ENCODE data around the gene ATXN1L.
"Not testable (repeated sequence)": the region's sequence is repeated elsewhere in the genome, so short reads cannot be mapped to it uniquely, and the experiment has no call there.

Gene ATXN1L

DNA sequence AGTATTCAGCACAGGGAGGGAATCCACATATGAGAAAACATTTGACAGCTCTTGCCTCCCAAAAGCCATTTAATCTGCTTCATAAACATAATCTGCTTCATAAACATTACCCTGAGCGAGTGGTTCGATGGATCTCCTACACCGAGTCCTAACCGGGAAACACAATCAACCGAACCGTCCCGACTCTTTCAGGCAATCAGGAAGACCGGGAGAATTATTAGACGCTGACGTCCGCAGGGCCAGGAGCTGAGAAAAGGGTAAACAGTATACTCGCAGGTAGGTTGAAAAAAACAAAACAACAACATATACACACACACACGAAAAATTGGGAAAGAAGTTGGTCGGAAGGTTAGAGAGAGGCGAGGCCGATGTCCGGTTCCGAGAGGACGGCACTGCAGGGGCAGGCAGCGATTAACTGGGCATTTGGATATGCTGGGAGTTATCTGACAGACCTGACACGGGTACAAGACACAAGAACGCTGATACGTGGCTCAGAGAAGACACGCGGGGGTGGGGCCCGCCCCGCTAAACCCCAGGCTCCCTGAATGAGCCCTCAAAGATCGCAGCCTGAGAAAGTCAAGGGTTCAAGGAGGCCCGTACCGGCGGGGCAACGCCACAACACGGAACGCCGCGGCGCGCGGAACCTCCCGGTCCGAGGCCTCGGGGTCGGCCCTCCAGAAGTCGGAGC is 37.7 kb upstream of the ATXN1L start:
- Histone ChIP-seq H3K23ac (ENCODE audit: low read depth, low read length, poor library complexity) (peak overlapping the region; percentile 69), H3K4me2 (ENCODE audit: insufficient read depth, low read length, poor library complexity, severe bottlenecking) (peak overlapping the region; percentile 74), H2BK15ac (ENCODE audit: low read length) (peak overlapping the region; percentile 35), H3K36me3 (replicated peaks in 1 of 2; ENCODE audit: control insufficient read depth in 2 of 2, insufficient read depth in 2 of 2, low read length in 2 of 2) (peaks cover 2 to 34% of the 10 kb centered on the region in 2 donors), H2BK120ac (ENCODE audit: low read depth, low read length) (no peak overlapping the region), H2BK12ac (ENCODE audit: low read length) (no peak overlapping the region), H3K79me1 (ENCODE audit: low read depth, low read length) (peaks cover 5% of the 10 kb centered on the region), H3K9ac (ENCODE audit: low read depth, low read length, poor library complexity) (peak overlapping the region; percentile 91), H3K9me3 (replicated peaks in 1 of 2; ENCODE audit: control insufficient read depth in 2 of 2, insufficient read depth in 1 of 2, low read depth in 1 of 2, low read length in 2 of 2) (no peaks in the 10 kb centered on the region), H2BK5ac (ENCODE audit: low read length) (peak overlapping the region; percentile 40), H2AFZ (ENCODE audit: low read length) (peak overlapping the region; percentile 80), H3K4me1 (ENCODE audit: control insufficient read depth in 2 of 2, insufficient read depth in 1 of 2, low read depth in 1 of 2, low read length in 2 of 2) (peaks cover 0 to 5% of the 10 kb centered on the region in 2 donors), H4K8ac (ENCODE audit: low read depth, low read length) (no peak overlapping the region), H3K27ac (replicated peaks; ENCODE audit: low read length) (peak overlapping the region; percentile 79), H3K27me3 (ENCODE audit: control insufficient read depth in 3 of 3, insufficient read depth in 3 of 3, low read depth in 1 of 3, low read length in 3 of 3) (no peaks in the 10 kb centered on the region), H3K18ac (ENCODE audit: low read length) (peak overlapping the region; percentile 94), H3K4me3 (ENCODE audit: low read length in 2 of 2) (peak overlapping the region; percentile 58 to 97), H3K14ac (ENCODE audit: low read length) (peak overlapping the region; percentile 90), H2AK5ac (ENCODE audit: low read depth, low read length) (peak overlapping the region; percentile 94), H4K91ac (ENCODE audit: low read depth, low read length, poor library complexity) (no peak overlapping the region), H3K4ac (ENCODE audit: low read length) (no peak overlapping the region)
- DNase-seq (ENCODE audit: low spot score), result peak; percentile 5
- no CpG with 5 or more reads among the region's 44 CpGs for WGBS, 2 donors (ENCODE audit: extremely low coverage in 2 of 2, insufficient read length in 2 of 2, insufficient replicate concordance in 1 of 2)

DNA sequence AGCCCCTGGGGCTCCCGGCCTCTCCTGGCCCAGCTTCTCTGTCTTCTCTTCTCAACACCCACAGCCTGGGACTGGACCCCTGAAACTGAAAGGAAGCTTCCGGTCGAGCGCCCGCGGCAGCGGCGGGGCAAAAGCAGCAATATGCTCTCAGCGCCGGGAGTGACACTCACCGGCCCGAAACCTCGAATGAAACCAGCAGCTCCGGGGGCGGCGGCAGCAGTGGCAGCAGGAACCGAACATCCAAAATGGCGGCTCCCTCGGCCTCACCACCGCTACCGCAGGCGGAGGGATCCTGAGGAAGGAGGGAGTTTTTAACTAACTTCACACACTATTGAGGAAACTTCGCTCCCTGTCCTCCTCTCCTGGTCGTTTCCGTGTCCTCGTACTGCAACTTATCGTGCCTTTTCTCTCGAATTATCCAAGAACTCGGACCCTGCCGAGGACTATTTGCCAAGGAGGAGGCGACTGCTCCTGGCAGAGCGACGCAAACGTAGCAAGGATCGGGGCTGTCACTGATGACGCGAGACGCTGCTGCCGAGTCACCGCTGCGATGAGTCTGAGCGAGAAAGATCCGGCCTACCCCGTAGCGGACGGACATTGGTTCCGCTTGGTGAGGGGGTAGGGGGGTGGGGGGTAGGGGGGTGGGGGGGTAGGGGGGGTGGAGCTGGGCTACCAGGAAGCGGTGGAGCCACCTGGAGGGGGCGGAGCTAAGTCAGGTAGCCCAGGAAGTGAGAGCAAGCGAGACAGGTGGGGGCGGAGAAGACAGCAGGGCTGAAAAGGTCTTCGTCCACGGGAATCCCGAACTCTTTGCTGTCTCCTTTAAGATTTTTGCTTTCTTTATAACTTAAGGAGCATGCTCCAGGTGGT is 37.0 kb upstream of the ATXN1L start, which contains the start of gene AP1G1:
TSS of gene AP1G1 (minus strand) at position 242 of the 867 bp plus-strand sequence. CDS start 19,355 bp downstream, outside the sequence.
- WGBS, 2 donors (ENCODE audit: extremely low coverage in 2 of 2, insufficient read length in 2 of 2, insufficient replicate concordance in 1 of 2), result no CpG with 5 or more reads among the region's 54 CpGs
- peak within 1 kb of the TSS; percentile 94 for H2AK5ac ChIP-seq (ENCODE audit: low read depth, low read length)

DNA sequence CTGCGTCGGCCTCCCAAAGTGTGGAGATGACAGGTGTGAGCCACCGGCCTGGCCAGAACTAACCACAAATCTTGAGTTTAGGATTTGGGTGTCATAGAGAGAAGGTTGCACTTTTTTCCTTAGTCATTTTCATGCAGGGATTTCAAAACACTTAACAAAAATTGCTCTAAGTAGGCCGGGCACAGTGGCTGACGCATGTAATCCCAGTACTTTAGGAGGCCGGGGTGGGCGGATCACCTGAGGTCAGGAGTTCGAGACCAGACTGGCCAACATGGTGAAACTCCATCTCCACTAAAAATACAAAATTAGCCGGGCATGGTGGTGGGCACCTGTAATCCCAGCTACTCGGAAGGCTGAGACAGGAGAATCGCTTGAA is 35.6 kb upstream of the ATXN1L start:
- H3K9ac ChIP-seq (ENCODE audit: low read depth, low read length, poor library complexity); H3K23ac ChIP-seq (ENCODE audit: low read depth, low read length, poor library complexity); H2AFZ ChIP-seq (ENCODE audit: low read length); H2BK15ac ChIP-seq (ENCODE audit: low read length); H2BK5ac ChIP-seq (ENCODE audit: low read length); H3K4me3 ChIP-seq (ENCODE audit: low read length in 2 of 2); H2BK12ac ChIP-seq (ENCODE audit: low read length); H2BK120ac ChIP-seq (ENCODE audit: low read depth, low read length); H3K79me1 ChIP-seq (ENCODE audit: low read depth, low read length); DNase-seq (ENCODE audit: low spot score); H3K27me3 ChIP-seq (ENCODE audit: control insufficient read depth in 3 of 3, insufficient read depth in 3 of 3, low read depth in 1 of 3, low read length in 3 of 3); H3K27ac ChIP-seq (replicated peaks; ENCODE audit: low read length); H3K18ac ChIP-seq (ENCODE audit: low read length); H3K4me1 ChIP-seq (ENCODE audit: control insufficient read depth in 2 of 2, insufficient read depth in 1 of 2, low read depth in 1 of 2, low read length in 2 of 2); H2AK5ac ChIP-seq (ENCODE audit: low read depth, low read length); H3K9me3 ChIP-seq (replicated peaks in 1 of 2; ENCODE audit: control insufficient read depth in 2 of 2, insufficient read depth in 1 of 2, low read depth in 1 of 2, low read length in 2 of 2); H3K4me2 ChIP-seq (ENCODE audit: insufficient read depth, low read length, poor library complexity, severe bottlenecking); H3K4ac ChIP-seq (ENCODE audit: low read length); H4K91ac ChIP-seq (ENCODE audit: low read depth, low read length, poor library complexity); H3K14ac ChIP-seq (ENCODE audit: low read length); H4K8ac ChIP-seq (ENCODE audit: low read depth, low read length): not testable (repeated sequence)
- WGBS, 2 donors (ENCODE audit: extremely low coverage in 2 of 2, insufficient read length in 2 of 2, insufficient replicate concordance in 1 of 2), result no CpG with 5 or more reads among the region's 11 CpGs
- H3K36me3 ChIP-seq (replicated peaks in 1 of 2; ENCODE audit: control insufficient read depth in 2 of 2, insufficient read depth in 2 of 2, low read length in 2 of 2), result peaks cover 0 to 17% of the 10 kb centered on the region in 2 donors

More for the DNA sequence above, 37.0 kb upstream of the ATXN1L start, which contains the start of gene AP1G1:
- Histone ChIP-seq H3K4me1 (ENCODE audit: control insufficient read depth in 2 of 2, insufficient read depth in 1 of 2, low read depth in 1 of 2, low read length in 2 of 2) (peaks cover 0 to 5% of the 10 kb centered on the region in 2 donors), H4K91ac (ENCODE audit: low read depth, low read length, poor library complexity) (no peak within 1 kb of the TSS), H3K23ac (ENCODE audit: low read depth, low read length, poor library complexity) (peak within 1 kb of the TSS; percentile 69), H2BK12ac (ENCODE audit: low read length) (no peak within 1 kb of the TSS), H3K14ac (ENCODE audit: low read length) (peak within 1 kb of the TSS; percentile 90), H3K9me3 (replicated peaks in 1 of 2; ENCODE audit: control insufficient read depth in 2 of 2, insufficient read depth in 1 of 2, low read depth in 1 of 2, low read length in 2 of 2) (no peaks in the 10 kb centered on the region), H3K36me3 (replicated peaks in 1 of 2; ENCODE audit: control insufficient read depth in 2 of 2, insufficient read depth in 2 of 2, low read length in 2 of 2) (peaks cover 2 to 26% of the 10 kb centered on the region in 2 donors), H3K27me3 (ENCODE audit: control insufficient read depth in 3 of 3, insufficient read depth in 3 of 3, low read depth in 1 of 3, low read length in 3 of 3) (no peaks in the 10 kb centered on the region), H3K4ac (ENCODE audit: low read length) (no peak within 1 kb of the TSS), H3K79me1 (ENCODE audit: low read depth, low read length) (peaks cover 5% of the 10 kb centered on the region), H2BK120ac (ENCODE audit: low read depth, low read length) (no peak within 1 kb of the TSS), H2BK15ac (ENCODE audit: low read length) (peak within 1 kb of the TSS; percentile 35), H3K9ac (ENCODE audit: low read depth, low read length, poor library complexity) (peak within 1 kb of the TSS; percentile 91), H2AFZ (ENCODE audit: low read length) (peak within 1 kb of the TSS; percentile 85), H3K27ac (replicated peaks; ENCODE audit: low read length) (peak within 1 kb of the TSS; percentile 79), H3K4me3 (ENCODE audit: low read length in 2 of 2) (peak within 1 kb of the TSS; percentile 58 to 97), H3K18ac (ENCODE audit: low read length) (peak within 1 kb of the TSS; percentile 96), H3K4me2 (ENCODE audit: insufficient read depth, low read length, poor library complexity, severe bottlenecking) (peak within 1 kb of the TSS; percentile 74), H2BK5ac (ENCODE audit: low read length) (peak within 1 kb of the TSS; percentile 40), H4K8ac (ENCODE audit: low read depth, low read length) (no peak within 1 kb of the TSS)
- DNase-seq (ENCODE audit: low spot score), result peak; percentile 95

Measured in neuronal stem cell (in vitro differentiated cells).